ENCODE results near the gene CSNK1A1. TPM values are rescaled to one million over a fixed set of nuclear protein-coding genes. Genes with fewer than 3 reads are reported as not detected.
"Not testable (repeated sequence)": the region's sequence is repeated elsewhere in the genome, so short reads cannot be mapped to it uniquely, and the experiment has no call there.

CSNK1A1 gene
- total RNA-seq, 3 donors from 2014 or later, result 151 to 350 (median 287) TPM

GRCh38 chr5:149543361-149544027 is 7.7 kb downstream of the CSNK1A1 start:
- peak overlapping the region in 1 of 2 donors; percentile 40 for H3K27ac ChIP-seq
- H3K9me3 ChIP-seq, result no peaks in the 10 kb centered on the region
- no peak for DNase-seq (ENCODE audit: low spot score in 2 of 2)
- TF ChIP-seq CTCF (IDR thresholded peaks at IDR 0.05), result no peak
- no peak for TF ChIP-seq POLR2A (IDR thresholded peaks at IDR 0.05)
- no peak for TF ChIP-seq POLR2AphosphoS5 (IDR thresholded peaks at IDR 0.05)
- peaks cover 0 to 27% of the 10 kb centered on the region in 2 donors for H3K4me1 ChIP-seq
- intact Hi-C loops (cut with DNase I; ENCODE audit: low total_unique reads), result no loop called here
- no peaks in the 10 kb centered on the region for H3K27me3 ChIP-seq
- H3K4me3 ChIP-seq, result peak overlapping the region in 1 of 3 donors; percentile 30
- no peaks in the 10 kb centered on the region for H3K36me3 ChIP-seq

DNA sequence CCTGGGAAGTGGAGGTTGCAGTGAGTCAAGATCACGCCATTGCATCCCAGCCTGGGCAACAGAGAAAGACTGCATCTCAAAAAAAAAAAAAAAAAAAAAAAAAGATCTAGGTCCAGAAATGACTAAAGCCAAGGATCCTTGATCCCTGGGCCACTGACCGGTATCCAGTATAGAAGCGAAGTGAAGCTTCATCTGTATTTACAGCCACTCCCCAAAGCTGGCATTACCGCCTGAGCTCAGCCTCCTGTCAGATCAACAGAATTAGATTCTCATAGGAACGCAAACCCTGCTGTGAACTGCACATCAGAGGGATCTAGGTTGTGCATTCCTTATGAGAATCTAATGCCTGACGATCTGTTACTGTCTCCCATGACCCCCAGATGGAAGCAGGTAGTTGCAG is 9.3 kb downstream of the CSNK1A1 start:
- no peaks in the 10 kb centered on the region for H3K27me3 ChIP-seq
- no peaks in the 10 kb centered on the region for H3K9me3 ChIP-seq
- no peaks in the 10 kb centered on the region for H3K36me3 ChIP-seq
- TF ChIP-seq POLR2AphosphoS5 (IDR thresholded peaks at IDR 0.05) (no peak), CTCF (IDR thresholded peaks at IDR 0.05) (no peak), POLR2A (IDR thresholded peaks at IDR 0.05) (no peak)
- DNase-seq (ENCODE audit: low spot score in 2 of 2), result no peak
- H3K4me1 ChIP-seq, result peaks cover 0 to 27% of the 10 kb centered on the region in 2 donors
- H3K4me3 ChIP-seq, result no peak overlapping the region
- no peak overlapping the region for H3K27ac ChIP-seq
- intact Hi-C loops (cut with DNase I; ENCODE audit: low total_unique reads), result no loop called here

- intact Hi-C loops (cut with DNase I; ENCODE audit: low total_unique reads), result no loop called here
- DNase-seq (ENCODE audit: low spot score in 2 of 2), result no peak
- TF ChIP-seq CTCF (IDR thresholded peaks at IDR 0.05) (no peak), POLR2A (IDR thresholded peaks at IDR 0.05) (no peak), POLR2AphosphoS5 (IDR thresholded peaks at IDR 0.05) (no peak)
- no peak overlapping the region for H3K27ac ChIP-seq
- no peaks in the 10 kb centered on the region for H3K9me3 ChIP-seq
- no peak overlapping the region for H3K4me3 ChIP-seq
- peaks cover 0 to 27% of the 10 kb centered on the region in 2 donors for H3K4me1 ChIP-seq
- H3K27me3 ChIP-seq, result no peaks in the 10 kb centered on the region
- H3K36me3 ChIP-seq, result no peaks in the 10 kb centered on the region
Observed at GRCh38 chr5:149540089-149540488, 11.2 kb downstream of the CSNK1A1 start.

DNA sequence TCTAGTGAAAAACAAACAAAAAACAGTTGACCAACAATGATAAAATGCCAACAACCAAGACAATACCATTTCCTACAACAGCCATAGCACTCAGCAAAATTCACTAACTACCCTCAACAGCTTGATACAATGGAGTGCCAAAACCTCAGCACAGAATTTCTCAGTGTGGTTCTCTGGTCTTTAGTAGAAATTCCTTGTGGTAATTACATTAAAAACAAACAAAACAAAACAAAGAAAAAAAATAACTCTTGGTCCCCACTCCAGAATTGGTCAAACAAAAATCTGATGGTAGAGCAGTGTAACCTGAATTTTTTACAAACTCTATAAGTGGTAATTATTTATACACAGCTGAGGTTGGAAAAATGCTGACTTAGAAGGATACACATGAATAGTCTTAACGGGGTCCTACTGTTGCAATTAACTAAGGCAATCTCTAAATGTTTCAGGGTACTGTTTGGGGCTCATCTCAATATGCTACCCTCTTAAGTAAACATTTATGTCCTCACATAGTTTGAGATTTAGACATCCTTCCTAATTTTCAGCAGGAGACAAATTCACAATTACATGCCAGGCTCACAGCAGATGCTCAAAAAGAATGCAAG is 13.8 kb downstream of the CSNK1A1 start:
- Histone ChIP-seq H3K4me3 (no peak overlapping the region), H3K27ac (peak overlapping the region in 1 of 2 donors; percentile 15), H3K36me3 (no peaks in the 10 kb centered on the region), H3K9me3 (no peaks in the 10 kb centered on the region), H3K4me1 (peaks cover 0 to 12% of the 10 kb centered on the region in 2 donors), H3K27me3 (no peaks in the 10 kb centered on the region)
- no peak for TF ChIP-seq CTCF (IDR thresholded peaks at IDR 0.05)
- intact Hi-C loops (cut with DNase I; ENCODE audit: low total_unique reads), result no loop called here
- DNase-seq (ENCODE audit: low spot score in 2 of 2), result no peak

GRCh38 chr5:149535787-149536186 is 15.5 kb downstream of the CSNK1A1 start:
- H3K4me3 ChIP-seq; H3K27me3 ChIP-seq; intact Hi-C loops (cut with DNase I; ENCODE audit: low total_unique reads); H3K9me3 ChIP-seq; DNase-seq (ENCODE audit: low spot score in 2 of 2); H3K36me3 ChIP-seq: not testable (repeated sequence)
- Histone ChIP-seq H3K4me1 (peaks cover 0 to 12% of the 10 kb centered on the region in 2 donors), H3K27ac (peak overlapping the region in 1 of 2 donors; percentile 30)
